Measurements from ENCODE around the gene HOXA2.

Gene HOXA2

DNA sequence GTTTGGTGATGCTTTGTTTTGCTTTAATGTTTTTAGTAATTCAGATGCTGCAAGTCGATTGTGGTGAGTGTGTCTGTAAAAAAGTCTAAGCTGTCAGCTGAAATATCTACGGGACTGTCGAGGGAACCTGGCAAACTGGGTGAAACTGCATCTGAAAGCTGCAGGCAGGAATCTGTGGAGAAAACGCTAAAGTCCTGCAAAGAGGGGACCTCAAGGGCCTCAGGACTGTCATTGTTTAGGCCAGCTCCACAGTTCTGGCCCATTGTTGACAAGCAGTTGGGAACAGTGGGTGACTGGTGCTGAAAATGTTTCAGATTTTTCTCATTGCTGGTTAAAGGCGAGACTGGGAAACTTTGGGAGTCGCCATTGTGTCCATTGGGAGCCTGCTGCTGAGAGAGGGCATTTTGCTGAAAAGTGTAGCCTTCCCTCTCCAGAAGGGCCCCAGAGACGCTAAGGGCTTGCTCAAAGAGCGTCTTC is 1.8 kb downstream of the HOXA2 start:
- no peak for DNase-seq (ENCODE audit: low read depth in 4 of 4, low spot score in 1 of 4)

DNA sequence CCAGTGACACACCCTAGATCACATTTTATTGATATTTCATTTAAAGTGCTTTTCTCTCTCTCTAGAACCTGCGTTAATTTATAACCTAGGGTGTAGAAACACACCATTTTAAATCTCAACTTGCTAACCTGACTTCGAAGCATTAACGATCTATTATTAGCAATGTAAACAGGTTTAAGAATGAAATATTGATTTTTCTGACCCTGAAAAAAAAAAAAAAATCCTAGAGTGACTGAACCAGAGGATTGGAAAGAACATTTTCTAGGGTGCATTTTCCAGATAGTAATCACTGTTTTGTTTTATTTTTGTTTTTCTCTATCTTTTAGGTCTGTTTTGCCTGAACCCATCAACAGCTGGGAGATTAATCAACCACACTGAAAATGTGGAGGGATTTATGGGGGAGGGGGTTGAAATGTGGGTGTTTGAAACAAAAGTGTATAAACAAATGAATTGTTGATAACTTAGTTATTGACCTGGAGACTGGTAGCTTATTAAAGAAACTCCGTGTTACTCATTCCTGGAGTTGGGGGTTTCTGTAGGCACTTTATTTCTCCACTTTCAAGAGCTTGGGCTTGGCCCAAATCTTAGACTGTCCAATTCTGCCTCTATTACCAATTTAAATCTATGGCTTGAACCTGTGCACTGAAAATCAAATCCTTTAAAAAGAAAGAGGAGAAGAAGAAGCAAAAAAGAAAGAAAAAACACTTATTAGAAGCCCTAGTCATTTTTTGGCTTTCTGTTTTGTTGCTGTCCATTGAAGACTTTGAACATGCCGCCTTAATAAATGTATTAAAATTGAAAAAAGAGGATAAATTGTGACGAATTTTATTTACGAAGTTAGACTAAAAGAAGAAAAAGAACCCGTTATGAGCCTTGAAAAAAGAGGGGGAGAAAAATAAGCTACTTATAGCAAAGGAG is 2.8 kb downstream of the HOXA2 start:
- DNase-seq (ENCODE audit: low read depth in 4 of 4, low spot score in 1 of 4): no peak

DNA sequence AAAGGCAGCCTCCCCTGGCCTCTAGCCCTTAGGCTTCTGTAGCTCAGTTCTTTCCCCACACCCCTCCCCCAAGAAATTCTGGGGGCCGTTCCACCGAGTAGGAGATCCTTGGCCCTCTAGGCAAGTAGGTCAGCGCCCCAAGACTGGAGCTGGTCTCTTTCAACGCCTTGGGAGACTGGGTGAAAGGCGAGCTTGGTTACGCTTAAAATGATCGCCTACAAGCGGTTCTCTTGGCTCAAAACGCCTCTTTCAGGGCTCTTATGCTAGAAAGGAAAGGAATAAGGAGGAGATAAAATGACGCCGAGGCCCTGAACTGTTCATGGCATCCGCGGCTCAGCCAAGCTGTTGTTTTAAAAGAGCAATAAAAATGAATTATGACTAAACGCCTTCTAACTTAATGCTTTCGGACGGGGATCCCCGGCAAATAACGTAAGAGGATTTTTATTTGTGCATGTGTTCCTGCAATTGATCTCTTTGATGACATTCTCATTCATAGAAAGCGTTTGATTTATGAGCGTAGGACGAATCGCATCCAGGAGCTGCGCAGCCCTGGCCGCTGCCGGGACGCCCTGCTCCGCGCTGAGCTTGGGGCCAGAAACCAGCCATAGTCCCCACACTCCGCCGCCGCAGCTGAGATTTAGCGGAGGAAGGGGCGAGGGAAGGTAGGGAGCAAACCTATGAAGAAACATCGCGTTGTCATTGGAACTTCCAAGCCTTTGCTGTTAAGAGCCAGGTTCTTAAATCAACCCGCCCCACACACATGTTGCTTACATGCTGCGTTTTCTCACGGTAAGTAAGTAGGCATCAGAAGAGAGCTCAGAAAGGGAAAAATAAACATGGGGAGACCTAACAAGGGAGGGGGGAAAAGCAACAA is 3.7 kb downstream of the HOXA2 start:
- DNase-seq (ENCODE audit: low read depth in 4 of 4, low spot score in 1 of 4): no peak

DNA sequence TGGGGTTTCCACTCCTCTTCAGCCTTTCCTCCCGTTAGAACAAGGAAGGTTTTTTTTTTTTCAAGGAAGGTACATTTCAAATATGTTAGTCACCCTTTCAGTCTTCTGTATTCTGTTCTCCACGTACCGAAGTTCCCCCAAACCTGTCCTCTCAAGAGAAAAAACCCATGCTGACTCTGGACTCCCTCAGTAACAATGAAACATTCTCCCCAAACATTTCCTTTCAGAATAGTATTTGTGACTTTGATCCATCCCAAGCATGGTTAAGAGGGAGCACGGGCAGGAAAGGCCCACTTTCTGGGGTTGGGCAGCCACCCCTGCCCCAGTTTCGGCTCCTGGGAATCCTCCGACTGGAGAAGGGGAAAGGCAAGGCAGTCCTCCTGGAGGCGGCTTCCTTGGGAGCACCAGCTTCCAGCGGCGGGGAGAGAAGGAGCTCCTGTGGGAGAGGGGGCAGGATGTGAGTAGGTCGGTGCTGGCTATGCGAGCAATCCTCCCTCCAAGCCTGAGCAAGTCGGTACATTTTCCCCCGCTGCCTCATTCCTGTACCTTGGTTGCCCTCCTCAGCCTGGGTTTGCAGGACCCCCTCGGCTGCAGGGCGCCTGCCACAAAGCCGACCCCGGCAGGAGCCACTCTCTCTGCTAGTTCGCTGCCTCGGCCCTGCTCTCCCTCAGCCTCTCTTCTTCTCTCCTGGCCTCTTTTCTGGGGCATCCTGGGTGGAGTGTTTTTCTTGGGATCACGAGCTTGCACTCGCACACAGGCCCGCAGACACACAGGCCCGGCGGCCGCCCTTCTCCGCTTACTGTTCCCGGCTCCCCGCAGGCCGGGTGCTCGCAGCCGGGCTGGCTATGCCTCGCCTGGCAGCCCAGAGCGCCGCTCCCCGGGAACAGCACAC is 4.6 kb downstream of the HOXA2 start:
- DNase-seq (ENCODE audit: low read depth in 4 of 4, low spot score in 1 of 4): no peak

DNA sequence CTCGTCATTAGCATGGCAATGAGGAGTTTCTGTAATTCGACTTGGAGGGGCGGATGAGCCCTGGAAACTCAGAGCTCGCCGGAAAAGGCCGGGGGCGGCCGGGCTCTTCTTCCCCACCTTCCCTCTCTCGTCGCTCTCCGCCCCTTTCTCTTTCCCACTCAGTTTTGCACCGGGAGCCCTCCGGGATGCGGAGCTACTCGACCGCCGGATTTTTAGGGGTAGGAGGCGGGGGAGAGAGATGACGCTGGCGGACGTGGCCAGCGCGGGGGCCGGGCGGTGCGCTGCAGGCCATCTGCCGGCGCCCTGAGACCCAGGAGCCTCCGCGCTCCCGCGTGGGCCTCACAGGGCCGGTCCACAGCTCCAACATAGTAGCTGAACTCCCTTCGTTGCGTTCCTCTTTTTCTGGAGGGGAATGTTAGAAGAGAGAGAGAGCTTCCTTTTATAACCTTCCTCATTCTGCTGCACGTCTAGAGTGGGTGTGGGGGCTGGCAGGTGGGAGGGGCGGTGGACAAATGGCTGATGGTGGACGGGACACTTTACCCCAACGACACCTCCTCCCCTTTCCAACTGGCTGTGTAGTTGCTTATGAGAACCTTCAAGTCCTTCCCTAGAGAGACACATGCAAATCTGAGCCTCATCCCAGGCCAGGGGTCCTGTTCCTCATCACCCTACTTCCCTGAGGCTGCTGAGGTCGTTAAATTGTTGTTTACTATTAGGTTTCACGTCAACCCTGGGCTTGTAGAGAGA is 5.5 kb downstream of the HOXA2 start:
- no peak for DNase-seq (ENCODE audit: low read depth in 4 of 4, low spot score in 1 of 4)

DNA sequence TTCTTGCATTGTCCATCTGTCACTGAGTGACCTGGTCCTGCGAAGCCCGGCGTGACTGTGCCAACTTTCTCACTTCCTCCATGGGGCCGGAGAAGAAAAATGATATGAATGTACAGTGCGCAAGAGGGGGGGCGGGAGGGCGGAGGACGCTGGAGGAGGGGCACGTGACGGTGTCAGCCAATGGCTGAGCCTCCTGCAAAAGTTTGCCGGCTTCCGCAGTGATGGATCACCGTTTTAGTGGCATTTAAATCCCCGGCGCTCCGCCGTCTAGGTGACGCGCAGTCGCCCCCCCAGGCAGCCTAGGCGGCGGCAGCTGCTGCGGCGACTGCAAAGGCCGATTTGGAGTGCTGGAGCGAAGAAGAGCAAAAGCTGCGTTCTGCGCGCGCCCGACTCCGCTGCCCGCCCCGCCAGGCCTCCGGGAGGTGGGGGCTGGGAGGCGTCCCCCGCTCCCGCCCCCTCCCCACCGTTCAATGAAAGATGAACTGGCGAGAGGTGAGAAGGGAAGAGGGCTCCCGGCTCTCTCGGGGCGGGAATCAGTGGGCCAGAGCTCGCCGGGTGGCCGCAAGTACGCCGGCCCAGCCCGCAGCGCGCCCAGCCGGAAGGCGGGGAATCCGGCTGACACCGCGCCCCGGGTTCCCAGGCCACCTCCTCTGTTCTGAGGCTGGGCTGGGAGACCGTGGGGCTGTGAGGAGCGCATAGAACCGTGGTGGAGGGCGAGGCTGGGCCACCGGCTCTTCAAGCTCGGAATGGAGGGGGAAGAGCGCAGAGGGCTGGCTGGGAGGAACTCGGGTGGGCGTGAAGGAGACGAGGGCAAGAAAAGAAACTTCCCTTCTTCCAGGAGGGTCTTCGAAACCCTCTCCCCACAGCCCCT is 6.4 kb downstream of the HOXA2 start, which contains the start of gene HOXA1:
Gene HOXA1, minus strand, starts transcription at position 104 of the 871 bp plus-strand sequence. Its CDS starts 88 bp downstream, at position 16.
- DNase-seq (ENCODE audit: low read depth in 4 of 4, low spot score in 1 of 4): peak; percentile 32 to 54 (median 44)

DNA sequence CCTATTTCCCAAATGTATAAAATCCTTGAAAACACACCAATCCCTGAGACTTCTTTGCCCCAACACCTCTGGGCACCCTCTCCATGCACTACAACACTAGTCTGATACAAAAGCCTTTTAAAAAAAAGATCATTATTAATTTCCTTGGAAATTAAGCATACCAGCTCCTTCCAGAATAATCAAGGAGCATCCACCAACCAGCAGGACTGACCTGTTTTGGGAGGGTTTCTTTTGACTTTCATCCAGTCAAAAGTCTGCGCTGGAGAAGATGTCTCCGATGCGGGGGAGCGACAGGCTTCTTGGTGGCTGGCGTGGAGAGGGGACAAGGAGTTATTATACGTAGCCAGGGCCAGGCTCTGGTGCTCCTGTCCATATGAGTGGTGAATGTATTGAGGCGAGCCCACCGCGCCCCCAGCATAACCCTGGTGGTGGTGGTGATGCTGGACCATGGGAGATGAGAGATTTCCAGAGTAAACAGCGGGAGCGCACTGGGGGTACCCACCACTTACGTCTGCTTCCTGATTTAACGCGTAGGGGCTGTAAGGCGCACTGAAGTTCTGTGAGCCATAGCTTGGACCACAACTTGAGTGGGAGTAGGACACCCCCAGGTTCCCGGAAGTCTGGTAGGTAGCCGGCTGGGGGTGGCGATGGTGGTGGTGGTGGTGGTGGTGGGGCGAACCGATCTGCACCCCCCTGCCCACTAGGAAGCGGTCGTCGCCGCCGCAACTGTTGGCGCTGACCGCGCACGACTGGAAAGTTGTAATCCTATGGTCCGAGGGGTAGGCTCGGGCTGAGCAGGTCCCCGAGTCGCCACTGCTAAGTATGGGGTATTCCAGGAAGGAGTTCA is 7.2 kb downstream of the HOXA2 start:
- no peak for DNase-seq (ENCODE audit: low read depth in 4 of 4, low spot score in 1 of 4)

DNA sequence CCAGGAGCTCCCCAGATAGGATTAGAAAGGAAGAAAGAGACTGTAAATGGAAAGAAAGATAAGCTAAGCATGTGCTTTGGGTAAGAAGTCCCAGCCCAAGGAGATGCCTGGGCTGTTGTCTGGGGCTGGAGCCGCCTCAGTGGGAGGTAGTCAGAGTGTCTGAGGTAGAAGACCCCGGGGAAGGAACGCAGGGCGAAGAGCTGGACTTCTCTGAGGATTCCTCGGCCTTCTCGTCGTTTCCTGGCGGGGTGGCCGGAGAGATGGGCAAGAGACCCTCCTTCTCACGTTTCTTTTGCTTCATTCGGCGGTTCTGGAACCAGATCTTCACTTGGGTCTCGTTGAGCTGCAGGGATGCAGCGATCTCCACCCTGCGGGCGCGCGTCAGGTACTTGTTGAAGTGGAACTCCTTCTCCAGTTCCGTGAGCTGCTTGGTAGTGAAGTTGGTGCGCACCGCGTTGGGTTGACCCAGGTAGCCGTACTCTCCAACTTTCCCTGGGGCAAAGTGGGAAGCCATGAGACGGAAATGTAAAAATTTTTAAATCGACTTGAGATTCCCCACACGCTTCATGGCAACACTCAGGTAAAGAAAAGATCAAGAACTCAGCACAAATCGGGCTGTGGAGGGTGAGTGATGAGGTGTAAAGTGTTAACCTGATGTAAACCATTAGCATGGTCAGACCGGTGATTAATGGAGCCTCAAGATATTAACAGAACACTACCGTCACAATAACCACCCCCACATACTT is 8.0 kb downstream of the HOXA2 start:
- no peak for DNase-seq (ENCODE audit: low read depth in 4 of 4, low spot score in 1 of 4)

DNA sequence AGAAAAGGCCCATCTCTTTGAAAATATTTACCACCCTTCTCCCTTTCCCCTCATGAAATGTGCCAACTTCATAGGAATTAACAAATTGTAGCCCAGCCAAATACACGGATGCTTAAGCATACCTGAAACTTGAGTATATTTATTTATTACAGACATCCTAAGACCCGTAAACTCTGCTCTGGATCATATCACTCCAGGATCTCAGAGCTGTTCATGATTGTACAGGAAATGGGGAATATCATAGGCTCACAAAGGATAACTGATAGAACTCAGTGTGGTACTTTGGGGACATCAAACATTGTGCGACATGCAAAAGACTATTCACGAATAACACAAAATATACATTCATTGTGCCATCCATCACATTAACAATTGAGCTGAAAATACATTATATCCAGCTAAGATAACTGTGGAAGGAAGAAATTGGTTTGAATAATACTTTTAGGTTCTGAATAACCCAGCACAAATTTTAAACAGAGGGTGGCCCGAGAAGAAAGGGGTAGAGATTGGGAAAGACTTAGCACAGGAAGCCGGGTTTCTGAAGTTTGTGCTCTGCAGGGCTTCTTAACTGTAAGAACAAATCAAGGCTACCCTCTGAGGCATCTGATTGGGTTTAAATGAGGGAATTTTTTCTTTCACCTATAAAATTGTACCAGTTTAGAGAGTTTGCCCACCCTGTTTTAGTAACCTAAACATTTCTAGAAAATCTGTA is 9.1 kb downstream of the HOXA2 start:
- no peak for DNase-seq (ENCODE audit: low read depth in 4 of 4, low spot score in 1 of 4)

DNA sequence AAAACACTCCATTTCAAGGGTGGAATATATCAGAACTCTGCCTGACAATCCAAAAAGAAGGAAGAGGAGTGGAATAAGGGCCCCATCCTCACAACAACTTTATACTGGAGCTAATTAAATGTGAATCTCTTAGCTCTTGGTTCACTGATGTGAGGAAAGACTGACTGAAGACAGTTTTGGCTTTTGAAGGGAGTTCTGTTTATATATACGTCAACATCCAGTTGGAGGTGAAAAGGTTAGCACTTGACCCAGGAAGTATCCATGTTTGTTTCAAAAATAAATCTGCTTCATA is 9.7 kb downstream of the HOXA2 start:
- no peak for DNase-seq (ENCODE audit: low read depth in 4 of 4, low spot score in 1 of 4)

DNA sequence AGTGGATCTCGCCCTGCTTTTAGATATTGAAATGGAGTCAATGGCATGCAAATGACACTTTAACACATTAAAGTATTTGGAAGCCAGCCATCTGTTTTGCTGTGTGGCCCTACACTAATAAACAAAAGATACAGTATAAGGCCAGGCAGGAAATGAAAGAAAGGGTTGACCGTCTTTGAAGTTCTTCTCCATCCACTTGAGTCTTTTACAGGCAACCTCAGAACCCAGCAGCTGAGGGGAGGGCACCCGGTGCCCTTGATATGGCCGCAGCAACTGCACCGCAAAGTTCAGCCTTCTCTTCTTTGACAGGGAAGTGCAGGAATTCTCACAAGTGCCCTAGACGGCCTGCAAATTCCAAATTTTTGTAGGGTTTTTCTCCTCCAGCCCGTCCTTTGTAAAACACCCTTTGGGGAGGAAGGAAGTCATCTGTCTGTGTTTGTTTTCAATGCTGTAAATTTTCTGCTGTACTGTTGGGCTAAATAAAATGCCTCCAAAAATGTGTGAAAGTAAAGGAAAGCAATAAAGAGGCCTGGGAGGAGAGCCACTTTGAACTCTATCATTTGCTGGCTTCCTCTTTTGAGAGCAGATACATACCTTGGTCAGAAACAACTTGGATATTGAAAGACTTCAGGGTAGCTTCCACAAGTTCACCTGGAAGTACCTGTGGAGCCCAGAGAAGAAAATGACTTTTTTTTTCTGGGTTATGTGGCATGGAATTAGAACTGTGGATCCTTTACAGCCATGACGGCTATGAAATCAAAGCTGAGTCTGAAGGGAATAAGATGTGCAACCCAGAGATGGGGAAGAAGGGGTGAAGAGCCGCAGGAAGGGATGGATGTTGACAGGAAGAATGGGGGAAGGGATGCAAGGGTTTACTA is 10.3 kb downstream of the HOXA2 start:
- no peak for DNase-seq (ENCODE audit: low read depth in 4 of 4, low spot score in 1 of 4)

DNA sequence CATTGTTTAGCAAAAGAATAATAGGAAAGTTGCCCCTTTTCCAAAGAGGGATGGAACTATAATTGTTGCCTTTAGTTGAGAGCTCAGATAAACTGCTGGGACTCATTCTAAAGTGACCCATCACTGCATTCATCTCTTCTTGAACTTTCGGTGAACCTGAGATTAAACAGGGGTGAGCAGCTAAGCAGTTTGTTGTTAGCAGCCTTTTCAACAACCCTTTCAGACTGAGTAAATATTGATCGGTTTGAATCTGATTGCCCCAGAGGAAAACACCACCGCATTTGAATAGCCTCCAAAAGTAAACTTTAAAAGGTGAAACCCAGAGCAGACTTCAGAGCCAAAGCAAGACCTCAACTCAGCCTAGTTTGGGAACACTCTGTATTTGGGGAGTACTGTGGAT is 11.4 kb downstream of the HOXA2 start:
- no peak for DNase-seq (ENCODE audit: low read depth in 4 of 4, low spot score in 1 of 4)

DNA sequence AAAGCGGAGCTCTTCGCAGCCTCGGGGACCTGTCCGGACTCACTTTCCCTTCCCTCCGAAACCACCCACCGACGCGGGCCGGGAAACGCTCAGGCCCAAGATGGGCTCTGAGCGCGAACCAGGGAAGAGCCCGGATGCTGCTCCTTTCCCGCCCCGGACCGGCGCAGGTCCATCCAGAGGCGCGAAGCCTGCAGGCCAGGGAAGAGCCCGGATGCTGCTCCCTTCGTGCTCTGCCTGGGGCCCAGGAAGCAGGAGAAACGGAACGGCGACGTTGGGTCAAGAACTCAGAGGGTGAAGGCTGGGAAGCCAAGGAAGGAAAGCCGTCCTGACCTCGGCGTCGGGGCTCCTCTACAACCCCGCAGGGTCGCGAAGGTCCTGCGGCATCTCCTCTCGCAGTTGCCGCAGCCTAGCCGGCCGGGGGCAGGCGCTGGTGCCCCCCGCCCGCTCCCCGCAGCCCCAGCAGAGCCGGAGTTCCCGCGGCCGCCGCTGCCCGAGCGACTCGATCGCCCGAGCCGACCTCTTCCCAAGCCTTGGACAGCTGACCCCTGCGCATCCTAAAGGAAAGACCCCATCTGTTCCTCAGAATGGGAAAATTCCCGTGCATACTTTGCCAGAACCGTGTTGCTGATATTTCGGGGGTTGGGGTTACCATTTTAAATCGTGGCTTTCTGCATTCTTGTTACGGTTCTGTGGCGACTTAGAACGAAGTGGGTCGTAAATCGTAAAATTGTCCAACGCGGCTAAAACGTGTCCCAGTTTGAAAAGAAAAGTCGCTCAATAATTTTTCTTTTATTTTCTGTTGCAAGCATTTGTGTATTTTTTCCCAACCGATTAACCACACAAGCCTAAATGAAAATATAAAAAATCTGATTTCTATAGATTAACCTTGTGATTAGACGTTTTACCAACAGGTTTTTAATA is 14.2 kb downstream of the HOXA2 start:
- no peak for DNase-seq (ENCODE audit: low read depth in 4 of 4, low spot score in 1 of 4)

DNA sequence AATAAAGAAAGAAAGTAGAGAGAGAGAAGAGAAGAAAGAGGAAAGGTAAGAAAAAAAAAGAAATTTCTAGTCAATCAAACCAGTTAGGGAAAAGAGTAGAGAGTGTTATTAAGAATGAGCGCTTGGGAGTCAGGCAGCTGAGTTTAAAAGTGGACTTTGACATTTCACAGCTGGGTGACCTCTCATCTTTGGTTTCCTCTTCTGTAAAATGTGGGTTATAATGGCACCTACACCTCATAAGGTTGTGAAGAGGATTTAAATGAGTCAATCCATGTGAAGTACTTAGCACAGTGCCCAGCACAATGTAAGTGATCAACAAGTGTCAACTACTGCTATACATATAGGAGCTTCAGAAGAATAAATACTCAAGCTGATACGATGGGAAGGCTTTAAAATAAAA is 18.8 kb downstream of the HOXA2 start:
- DNase-seq (ENCODE audit: low read depth in 4 of 4, low spot score in 1 of 4): no peak

DNA sequence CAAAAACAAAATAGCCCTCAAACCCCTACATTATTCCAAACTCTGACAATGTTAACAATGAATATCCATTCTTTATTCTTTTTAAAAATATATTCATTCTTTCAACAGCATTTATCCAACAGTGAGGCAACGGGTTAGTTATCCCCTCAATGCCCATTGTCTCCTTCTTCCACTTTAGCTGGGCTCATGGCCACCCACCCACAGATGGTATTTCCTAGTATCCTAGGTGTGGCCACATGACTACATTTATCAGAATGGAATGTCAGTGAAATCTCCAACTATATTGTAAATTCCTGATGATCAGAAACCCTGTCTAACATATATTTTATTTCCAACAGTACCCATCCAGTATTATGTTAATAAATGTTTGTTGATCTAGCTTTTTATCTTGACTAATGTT is 20.3 kb downstream of the HOXA2 start:
- no peak for DNase-seq (ENCODE audit: low read depth in 4 of 4, low spot score in 1 of 4)

All from stimulated activated CD4-positive, alpha-beta T cell treated with anti-CD3 and anti-CD28 coated beads, Interleukin-1b, Interleukin-23, amount 100 ng/mL, for 24 hours (primary cell).